Amniotic epithelial cell (primary cell): ENCODE results near the gene LAMB2.

Source experiments
- DNase-seq: peaks from one replicate; pipeline ENCODE4 v3.0.0-alpha.2; 2010; ENCODE audit warnings: low read depth

LAMB2 gene

DNA sequence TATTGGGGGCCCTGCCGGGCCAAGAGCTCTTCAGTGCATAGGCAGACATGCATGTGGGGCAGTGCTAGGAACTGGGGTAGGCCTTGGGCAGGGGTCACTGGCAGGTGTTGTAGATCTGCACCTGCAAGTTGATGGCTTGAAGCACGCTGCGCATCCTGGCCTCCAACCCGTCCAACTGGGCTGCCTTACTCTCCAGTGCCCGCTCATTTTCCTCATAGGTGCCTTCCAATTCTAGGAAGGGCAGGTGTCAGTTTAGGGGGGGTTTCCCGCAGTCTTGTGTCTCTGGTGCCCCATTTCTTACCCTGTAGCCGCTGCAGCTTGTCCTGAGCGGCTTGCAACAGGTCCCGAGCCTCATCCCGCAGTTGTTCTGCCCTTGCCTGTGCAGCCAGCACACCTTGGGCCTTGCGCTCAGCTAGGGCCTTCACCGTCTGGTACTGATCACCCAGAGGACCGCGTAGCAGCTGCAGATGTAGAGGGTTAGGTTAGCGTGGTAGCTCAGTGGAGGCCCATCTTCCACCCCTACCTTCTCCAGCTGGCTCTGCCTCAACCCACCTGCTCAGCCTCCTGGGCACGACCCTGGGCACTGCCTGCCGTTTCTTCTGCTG is 11.6 kb downstream of the LAMB2 start:
- no peak for DNase-seq

DNA sequence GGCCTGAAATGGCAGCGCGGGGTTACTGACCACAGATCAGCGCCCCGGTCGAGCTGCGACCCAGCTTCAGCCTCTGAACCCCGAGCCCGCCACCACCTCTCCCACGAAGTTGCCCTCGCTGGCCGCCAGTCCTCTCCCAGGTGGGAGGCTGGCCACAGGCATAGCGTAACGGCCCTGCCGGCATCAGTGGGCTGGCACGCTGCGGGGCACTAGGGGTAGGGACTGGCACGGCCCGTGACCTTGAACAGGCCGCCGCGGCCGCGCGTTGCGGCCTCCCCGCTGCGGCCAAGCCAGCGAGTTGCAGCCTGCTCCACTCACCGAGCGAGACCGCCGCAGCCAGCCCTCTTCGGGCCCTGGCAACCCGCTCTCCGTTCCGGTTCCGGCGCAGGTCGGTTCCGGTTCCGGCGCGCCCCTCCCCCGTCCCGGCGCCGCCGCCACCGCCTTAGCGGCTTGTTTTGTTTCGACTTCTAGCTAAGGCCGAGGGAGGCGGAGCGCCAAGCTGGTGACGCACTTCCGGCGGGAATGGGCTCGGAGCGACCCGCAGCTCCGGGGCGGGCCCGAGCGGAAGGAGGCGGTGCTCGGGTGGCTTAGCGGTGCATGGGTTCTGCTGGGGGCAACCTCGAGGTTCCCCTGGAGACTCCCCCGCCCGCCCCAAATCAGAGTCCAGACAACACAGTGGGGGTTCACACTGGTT is 12.3 kb downstream of the LAMB2 start, which contains the start of gene USP19:
TSS of gene USP19 (minus strand) at position 386 of the 694 bp plus-strand sequence. CDS start 1,678 bp downstream, outside the sequence.
- DNase-seq, result peak; percentile 90

DNA sequence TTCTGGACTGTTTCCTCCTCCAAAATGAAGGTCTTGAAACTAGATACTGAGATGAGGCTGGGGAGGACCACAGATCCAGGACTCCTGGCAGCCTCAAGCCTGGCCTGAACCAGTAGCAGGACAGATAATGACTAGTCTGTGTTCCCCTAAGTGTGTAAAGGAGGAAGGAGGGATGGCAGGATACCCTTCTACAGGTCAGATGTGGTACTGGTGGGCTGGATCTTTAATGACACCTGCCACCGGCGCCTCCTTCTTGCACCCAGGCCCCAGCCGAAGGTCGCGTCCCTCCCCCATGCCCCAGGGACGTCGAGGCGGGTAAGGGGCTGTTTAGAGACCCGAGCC is 12.8 kb downstream of the LAMB2 start:
- DNase-seq, result no peak

DNA sequence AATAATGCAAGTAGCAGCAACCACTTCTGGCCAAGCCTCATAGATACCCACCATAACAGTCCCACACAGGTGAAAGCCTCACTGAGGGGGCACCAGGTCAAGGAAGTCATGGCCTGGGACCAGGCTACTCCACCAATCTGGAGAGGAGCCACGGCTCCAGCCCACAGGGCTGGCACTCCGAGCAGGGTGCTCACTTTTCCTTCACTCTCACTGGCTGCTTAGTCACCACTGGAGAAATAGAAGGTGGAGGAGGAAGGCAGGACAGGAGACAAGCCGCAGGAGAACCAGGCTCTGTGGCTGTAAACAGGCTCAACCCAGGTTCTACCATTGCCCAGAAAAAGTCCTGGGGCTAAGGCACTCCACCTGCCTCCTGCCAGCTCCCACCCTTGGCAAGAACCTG is 13.4 kb downstream of the LAMB2 start:
- DNase-seq, result peak; percentile 29

DNA sequence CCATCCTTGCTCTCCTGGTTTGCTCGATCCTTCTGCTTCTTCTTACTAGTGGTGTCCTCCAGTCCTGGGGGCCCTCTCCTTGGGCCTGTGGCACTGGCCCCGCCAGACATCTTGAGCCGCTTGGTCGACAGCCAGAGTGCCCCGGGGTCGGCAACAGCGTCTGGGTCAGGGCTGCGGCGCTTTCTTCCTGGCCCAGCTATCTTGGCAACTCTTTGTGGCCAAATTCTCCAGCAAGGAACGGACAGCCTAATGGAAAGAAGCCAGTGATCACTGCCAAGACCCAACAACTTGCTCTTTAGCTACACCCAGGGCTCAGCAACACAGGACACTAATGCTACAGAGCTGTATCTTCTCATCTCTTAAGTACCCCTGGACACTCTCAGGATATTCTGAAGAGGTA is 13.8 kb downstream of the LAMB2 start:
- DNase-seq, result no peak

DNA sequence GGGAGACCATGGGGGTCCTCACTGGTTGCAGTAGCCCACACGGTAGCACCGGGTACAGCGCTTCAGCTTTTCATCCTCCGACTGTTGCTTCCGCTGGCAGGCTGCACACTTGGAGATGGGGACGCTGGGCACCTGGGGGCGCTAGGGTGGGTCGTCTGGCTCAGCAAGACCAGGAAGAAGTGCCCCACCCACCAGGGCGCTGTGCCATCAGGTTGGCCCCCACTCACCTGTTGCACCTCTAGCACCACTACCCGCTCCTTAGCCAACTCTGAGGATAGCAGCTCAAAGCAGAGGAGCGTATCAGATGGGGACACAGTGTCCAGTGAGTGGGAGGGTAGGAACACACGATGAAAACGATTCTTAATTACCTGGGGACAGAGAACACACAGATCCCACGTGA is 20.6 kb downstream of the LAMB2 start:
- DNase-seq, result no peak

DNA sequence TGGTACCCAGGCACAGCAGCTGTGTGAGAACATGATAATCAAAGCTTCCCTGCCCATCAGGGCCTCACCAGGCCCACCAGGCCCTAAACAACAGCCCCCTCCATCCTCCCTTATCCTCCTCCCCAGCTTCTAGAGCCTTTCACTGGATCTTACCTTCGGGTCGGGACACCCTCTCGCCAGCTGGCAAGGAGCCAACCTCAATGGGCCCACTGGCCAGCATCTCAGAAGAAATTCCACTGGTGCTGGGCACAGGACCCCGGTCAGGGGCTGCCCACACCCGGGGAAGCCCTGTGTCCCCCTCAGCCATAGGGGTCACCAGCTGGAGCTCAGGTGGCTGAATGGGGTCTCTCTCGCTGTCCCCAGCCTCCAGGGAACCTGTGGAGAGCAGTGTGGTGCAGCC is 21.5 kb downstream of the LAMB2 start:
- no peak for DNase-seq

DNA sequence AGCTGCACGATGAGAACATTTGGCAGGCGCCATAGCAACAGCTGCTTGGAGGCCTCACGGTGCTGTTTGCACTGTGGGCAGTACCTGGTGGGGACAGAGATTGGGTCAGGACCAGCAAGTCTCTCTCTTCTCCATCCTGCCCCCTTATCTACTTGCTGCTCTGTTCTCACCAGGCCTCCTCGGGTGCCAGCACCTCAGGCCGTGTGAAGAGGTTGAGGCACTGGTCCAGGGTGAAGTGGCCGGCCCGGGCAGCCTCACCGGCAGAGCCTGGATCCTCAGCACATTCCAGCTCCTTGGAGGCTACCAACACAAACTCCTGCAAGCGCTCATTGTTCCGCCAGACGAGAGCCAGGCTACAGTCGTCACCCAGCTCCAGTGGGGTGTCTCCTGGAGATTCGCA is 22.1 kb downstream of the LAMB2 start:
- DNase-seq, result no peak

DNA sequence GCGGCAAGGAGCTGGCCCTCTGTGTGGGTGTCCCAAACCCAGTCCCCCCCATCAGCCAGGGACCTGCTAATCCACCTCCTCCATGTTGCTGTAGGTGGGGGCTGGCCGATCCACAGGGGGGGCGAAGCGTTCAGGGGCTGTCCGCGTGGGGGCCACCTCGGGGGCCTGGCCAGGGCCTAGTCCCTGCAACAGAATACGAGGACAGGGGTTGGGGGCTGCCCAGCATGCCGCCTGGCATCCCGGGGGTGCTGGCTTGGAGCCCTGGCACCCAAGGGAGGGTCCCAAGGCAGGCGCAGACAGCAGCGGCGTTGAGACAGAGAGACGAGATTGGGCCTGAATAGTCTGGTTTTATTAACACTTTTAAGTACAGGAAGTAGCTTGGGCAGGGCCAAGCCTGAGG is 24.5 kb downstream of the LAMB2 start:
- DNase-seq, result no peak

DNA sequence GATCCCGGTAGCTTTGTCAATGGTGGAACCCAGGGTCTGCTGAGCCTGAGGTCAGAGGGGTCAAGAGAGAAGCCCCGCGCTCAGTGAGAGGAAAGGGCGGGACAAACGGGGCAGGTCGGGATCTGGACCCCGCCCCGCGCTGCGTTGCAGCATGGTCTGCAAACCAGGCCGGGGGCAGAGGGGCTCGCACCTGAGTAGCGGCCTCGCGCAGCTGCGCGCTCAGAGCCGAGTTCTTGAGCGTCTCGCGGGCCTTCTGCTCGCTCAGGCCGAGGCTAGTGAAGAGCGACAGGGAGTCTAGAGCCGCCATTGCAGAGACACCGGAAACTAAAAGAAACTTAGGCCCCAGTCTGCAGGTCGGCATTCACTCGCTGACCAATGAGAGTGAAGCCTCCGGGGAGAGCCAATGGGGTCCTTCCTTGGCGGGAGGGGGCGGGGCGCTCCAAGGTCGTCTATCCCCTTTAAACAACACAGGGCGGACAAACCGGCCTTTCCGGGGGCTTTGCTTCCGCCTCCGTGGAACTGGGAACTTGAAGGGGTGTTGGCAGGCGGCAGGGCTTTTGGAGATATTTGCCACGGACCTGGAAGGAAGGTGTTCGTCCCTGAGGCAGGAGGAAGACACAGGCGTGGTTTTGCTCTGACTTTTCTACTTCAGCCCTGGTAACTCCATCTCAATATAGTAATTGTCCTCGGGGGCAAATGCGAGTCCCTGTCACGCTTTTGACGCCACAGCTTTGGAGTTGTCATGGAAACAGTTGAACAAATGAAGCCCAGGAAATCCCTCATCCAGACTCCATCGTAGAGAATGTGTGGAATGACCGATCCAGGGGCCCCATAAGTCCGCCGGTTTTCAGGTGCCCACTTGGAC is 28.2 kb downstream of the LAMB2 start, which contains the start of gene QARS1:
TSS of gene QARS1 (minus strand) at position 331 of the 865 bp plus-strand sequence. CDS start at position 307, 24 bp downstream.
- peak; percentile 84 for DNase-seq

DNA sequence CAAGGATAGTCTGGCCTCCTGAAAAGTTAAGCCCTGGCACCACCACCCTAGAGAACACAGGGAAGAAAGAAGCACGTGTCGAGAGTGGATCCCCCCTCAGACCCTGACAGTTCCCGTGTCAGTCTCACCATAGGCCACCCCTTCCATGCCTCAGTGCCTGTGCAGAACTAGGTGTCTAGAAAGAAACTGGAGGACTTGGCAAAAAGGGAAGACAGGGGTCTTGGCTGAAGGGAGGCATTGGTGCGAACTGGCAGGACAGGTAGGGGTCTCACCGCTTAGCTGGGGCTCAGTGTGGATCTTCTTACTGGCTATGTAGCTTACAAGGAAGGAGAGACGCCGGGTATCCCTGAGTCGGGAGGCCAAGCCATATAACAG is 28.8 kb downstream of the LAMB2 start:
- no peak for DNase-seq

DNA sequence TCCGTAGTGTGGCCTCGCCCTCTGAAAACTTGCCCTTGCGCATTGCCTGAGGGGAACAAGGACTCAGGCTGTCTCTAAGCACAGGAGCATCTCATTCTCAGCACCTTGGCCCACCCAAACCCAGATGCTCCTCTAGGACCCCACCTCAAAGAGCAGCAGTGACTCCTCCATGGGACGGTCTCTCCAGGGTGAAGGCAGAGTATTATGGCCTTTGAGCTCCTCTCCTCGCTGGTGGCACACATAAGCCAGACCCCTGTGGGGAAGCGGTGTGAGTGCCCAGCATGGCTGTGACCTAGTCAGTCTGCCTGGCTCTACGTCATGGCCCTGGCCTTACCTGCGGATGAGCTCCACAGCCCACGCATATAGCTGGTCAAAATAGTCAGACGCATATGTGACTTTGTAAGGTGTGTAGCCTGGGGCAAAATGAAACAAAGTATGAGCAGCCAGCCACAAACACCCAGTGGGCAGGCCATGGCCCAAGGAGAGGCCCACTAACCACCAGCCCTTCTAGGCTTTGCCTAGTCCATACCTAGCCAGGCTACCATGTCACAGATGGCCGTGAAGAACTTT is 32.7 kb downstream of the LAMB2 start:
- DNase-seq, result no peak

DNA sequence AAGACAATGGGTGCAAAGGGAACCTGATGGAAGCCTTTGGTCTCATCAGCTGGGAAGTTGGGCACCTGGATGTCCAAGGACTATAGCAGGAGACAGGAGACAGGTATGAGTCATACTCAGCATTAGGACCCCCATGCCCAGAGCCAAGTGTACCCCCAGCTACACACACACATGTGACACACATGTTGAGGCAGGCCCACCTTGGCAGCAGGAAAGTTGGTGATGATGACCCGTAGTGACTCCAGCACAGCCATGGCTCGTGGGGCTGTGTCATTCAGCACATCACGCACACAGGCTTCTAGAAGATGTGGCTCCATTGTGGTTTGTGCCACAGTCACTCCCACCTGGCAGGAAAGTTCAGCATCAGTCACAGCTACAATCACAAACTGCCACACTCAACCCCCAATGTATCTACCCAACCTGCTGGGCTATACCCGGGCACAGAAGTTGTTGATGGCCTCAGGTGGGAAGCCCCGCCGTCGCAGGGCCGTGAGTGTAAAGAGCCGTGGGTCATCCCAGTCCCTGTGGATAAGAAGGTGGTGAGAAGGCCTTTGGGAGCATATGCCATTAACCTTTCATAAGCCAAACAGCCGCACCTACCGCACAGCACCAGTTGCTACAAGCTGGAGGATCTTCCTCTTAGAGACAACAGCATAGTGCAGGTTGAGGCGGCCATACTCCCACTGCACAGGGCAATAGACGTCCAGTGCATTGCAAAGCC is 33.8 kb downstream of the LAMB2 start:
- no peak for DNase-seq

DNA sequence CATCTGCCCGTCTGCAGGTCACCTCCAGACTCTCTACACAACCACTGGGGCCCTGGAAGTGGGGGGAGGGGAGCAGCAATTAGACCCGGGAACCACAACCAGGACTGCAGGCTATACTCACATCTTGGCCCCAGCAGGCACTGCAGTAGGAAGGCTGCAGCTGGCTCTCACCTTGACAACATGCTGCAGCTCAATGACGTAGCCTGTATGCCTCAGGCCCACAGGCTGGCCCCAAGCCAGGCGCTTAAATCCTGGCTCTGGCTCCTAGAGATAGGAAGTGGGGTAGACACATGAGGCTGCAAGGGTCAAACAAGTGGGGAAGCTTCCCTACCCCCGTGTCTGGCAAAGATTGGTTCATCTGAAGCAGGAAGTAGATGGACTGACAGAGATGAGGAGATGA is 34.4 kb downstream of the LAMB2 start:
- DNase-seq, result peak; percentile 74

DNA sequence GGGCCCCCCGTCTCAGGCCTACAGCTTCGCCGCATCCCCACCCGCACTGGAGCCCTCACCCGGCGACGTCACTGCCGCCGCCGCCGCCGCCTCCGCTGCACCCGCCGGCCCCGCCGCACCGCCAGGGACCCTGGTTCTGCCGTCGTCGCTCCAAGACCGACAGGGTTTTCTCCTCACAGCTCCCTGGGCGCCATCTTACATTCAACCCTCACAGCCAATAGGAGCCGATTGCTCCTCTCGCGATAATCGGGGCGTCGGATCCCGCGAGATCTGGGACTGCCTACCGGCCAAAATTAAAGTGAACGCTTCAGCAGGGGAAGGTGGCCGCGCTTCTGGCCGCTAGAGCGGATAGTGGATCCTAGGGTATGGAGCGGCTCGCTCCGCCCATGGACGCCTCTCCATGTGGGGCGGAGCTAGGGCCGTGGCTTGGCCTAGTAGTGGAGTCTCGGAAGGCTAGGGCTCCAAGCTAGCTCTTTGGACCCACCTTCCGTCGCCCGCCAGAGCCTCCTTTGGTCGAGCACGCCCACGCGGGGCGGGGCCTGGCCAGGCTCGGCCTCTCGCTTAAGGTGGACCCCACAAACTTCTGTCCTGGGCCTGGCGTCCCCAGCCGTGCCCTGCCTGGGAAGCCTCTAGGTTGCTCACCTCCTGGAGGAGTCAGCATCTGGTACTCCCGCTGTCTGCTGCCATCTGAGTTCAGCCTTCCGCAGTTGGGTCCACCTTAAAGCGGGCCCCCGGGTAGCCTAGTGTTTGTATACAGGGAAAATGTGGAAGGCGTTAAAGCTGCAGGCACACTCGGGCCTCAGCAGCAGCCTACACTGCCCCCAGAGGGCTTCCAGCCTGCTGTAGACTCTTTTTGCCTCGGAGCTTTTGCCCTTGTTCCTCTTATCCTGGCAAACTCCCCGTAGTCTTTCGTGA is 38.7 kb downstream of the LAMB2 start, which contains the start of gene QRICH1:
TSS of gene QRICH1 (minus strand) at position 219 of the 915 bp plus-strand sequence. CDS start 17,054 bp downstream, outside the sequence.
- peak; percentile 97 for DNase-seq

DNA sequence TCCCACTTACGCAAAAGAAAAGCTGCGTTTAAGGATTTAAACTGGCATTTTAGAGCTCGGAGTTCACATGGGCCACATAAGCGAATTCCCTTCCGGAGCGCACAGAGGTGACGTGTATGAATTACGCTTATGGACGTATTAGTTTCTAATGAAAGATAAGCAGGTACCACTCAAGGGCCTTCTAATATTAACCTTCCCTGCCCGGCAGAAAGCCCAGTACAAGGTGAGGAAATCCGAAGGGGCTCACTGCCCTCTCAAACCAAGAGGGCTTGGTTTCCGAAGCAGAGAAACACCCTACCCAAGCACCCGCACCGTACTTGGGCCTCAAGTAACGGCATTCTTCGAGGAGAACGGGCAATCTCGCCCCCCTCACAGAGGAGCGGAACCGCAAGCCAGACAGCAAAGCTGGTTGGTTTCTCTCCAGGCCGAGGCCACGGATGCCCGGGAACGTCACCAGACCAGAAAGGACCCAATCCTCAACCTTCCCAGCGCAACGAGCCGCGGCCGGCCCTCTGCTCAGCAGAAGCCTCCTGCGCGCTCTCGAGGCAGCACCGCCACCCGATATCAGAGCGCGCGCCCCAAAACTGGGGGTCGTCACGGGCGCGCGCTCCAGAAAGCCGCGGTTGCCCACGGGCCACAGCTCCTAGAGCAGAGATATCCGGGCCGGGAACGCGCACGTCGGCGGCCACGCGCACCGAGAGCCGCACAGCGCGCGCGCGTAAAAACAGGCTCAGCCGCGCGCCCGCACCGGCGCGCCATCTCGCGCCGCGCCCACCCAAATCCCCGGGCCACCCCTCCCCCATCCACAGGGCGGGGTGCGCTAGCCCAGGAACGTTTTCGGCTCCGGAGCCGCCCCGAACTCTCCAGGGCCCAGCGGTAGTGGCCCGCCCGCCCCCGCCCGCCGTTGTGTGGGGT is 39.7 kb downstream of the LAMB2 start:
- DNase-seq, result peak; percentile 88

DNA sequence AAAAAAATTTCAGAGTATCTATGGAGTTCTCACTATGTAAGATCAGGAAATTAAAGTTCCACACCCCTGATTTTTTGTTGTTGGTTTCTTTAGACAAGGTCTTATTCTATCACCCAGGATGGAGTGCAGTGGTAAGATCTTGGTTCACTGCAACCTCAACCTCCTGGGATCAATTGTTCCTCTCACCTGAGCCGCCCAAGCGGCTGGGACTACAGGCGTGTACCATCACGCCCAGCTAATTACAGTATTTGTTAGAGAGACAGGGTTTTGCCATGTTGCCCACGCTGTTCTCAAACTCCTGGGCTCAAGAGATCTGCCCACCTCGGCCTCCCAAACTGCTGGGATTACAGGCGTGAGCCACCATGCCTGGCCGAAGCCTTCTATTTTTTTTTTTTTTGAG is 51.4 kb downstream of the LAMB2 start:
- no peak for DNase-seq

DNA sequence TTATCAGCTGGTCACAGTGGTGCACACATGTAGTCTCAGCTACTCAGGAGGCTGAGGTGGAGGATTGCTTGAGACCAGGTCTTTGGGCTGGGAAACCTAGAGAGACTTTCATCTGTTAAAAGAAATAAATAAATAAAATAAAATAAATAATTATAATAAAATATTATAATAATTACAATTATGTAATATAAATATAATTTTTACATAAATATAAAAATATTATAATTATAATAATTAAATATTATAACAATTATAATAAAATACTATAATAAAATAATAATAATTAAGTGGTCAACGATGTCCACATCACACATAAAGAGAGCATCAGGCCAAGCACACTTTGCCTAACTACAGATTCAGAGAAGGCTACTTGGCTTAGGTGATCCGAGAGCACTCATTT is 53.6 kb downstream of the LAMB2 start:
- DNase-seq, result no peak

DNA sequence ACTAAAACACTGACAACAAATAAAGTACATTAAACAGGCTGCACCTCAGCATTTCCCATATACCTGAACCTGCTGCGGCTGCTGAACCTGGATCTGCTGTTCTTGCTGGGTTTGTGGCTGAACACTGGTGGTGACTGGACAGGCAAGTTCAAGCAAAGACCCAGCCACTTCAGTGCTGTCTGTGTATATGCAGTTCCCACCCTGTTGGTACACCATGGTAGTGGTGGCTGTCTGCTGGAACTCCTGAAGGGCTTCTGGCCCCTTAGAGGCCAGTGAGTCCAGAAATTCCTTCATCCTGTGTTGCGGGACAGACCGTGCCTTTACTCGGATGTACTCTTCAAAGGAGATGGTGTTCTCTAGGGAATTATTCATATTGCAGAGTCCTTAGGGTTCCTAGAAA is 56.2 kb downstream of the LAMB2 start:
- DNase-seq, result no peak

DNA sequence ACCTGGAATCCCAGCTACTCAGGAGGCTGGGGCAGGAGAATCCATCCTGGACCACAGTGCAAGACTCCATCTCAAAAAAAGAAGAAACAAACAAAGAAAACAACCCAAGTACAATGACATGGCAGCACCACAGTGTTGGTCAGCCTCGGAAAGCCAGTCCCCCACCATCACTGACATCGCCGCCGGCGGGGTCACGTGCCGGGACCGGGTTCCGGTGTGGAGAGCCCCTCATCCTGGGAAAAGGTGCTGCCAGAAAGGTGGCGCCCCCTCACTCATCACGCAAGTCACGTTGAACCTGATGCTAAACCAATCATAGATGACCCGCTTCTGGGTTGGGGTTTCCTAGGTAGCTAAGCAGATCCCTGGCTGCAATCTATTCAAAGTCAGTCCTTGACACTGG is 56.7 kb downstream of the LAMB2 start:
- no peak for DNase-seq
